Heart right ventricle (tissue), 16 donors: Measurements from ENCODE around the gene CEP126. TPM values are rescaled to one million over a fixed set of nuclear protein-coding genes. Genes with fewer than 3 reads are reported as not detected.

Experiments used
- ATAC-seq, 8 donors: fragments of 200-7000 bp; cut with Tn5 transposase; one replicate each; pipeline ENCODE4 v1.9.1; 2020; ENCODE audit warnings: mild to moderate bottlenecking in 8 of 8, moderate library complexity in 8 of 8, moderate number of reproducible peaks in 1 of 8
- DNase-seq, 2 donors: peaks; one replicate each; pipeline ENCODE4 v3.0.0-alpha.2; 2020
- H3K27ac ChIP-seq, 10 donors: fragments of 200-600 bp; sonication (generic) in 2 of 10; one replicate each; pipeline versions ENCODE4 v1.5.0 to v1.8.0; 2020 to 2022; ENCODE audit warnings: mild to moderate bottlenecking in 3 of 10
- H3K27me3 ChIP-seq, 7 donors: fragments of 200-600 bp; one replicate each; pipeline ENCODE4 v1.8.0; 2021 to 2022; ENCODE audit warnings: mild to moderate bottlenecking in 2 of 7
- H3K36me3 ChIP-seq, 9 donors: fragments of 200-600 bp; sonication (generic) in 1 of 9; one replicate each; pipeline versions ENCODE4 v1.5.0 to v1.8.0; 2020 to 2022; ENCODE audit warnings: mild to moderate bottlenecking in 2 of 9
- H3K4me1 ChIP-seq, 9 donors: fragments of 200-600 bp; sonication (generic) in 1 of 9; one replicate each; pipeline versions ENCODE4 v1.5.0 to v1.8.0; 2020 to 2022; ENCODE audit warnings: mild to moderate bottlenecking in 4 of 9
- H3K4me3 ChIP-seq, 10 donors: fragments of 200-600 bp; sonication (generic) in 2 of 10; one replicate each; pipeline versions ENCODE4 v1.5.0 to v1.8.0; 2020 to 2022; ENCODE audit warnings: mild to moderate bottlenecking in 7 of 10, moderate library complexity in 2 of 10
- H3K9me3 ChIP-seq, 11 donors: fragments of 200-600 bp in 10 of 11; sonication (generic) in 2 of 11; one replicate each; pipeline versions ENCODE4 v1.5.0 to v1.8.0; 2013 to 2022; ENCODE audit warnings: mild to moderate bottlenecking in 2 of 11, control low read depth in 1 of 11, moderate library complexity in 1 of 11
- WGBS, 2 donors: extraction: QIAGEN DNeasy Blood & Tissue Kit; methylation state at CpG; one replicate each; pipeline ENCODE4 v1.1.7; 2013; ENCODE audit warnings: inconsistent platforms in 1 of 2; 5-methylcytosine and 5-hydroxymethylcytosine counted together
- intact Hi-C, 10 donors: fragments of 100-400 bp; cut with DNase I; formaldehyde crosslinking; loops; one replicate each; pipeline versions ENCODE4 v1.11.1 to v1.14.2; 2022
- polyA plus RNA-seq, 2 donors: library from polyadenylated mRNA; stranded (reverse); fragments of 200-250 nt; gene quantifications; one replicate each; pipeline ENCODE4 v1.2.3, GENCODE V29; 2013
- total RNA-seq, 10 donors: library from RNA; stranded (reverse); fragmentation: NEBNext Ultra II Directional in 3 of 10; extraction: Animal tissue kit (Norgen Biotek cat#: 25700) in 3 of 10; gene quantifications; one replicate each; pipeline versions ENCODE4 v1.2.1 to v1.2.4, GENCODE V29; 2021 to 2023
- TF ChIP-seq, protein P1 (sequence below), 9 donors: fragments of 200-600 bp; sonication (generic) in 2 of 9; IDR thresholded peaks; one replicate each; pipeline versions ENCODE4 v1.5.0 to v1.8.0; 2021 to 2022; ENCODE audit warnings: antibody characterized with exemption in 9 of 9, mild to moderate bottlenecking in 5 of 9, moderate library complexity in 1 of 9
- donor health status: Arrhythmogenic right ventricular cardiomyopathy.
- donor health status: ischemic (EF 13 %, LVEDD 7.1; RV severe dilation, severe dysfunction).
- donor health status: healthy with polysubstance abuse.
- donor health status: DM: no; HTN: yes; CAD: no.
- donor health status: DM: no; HTN: no; CAD: no.
- donor health status: ischemic (EF 25% LVEDD 6.9; RV normal size, moderate dysfunction).
- donor health status: ischemic (EF 25% LVEDD 5.7; RV mildly dilated, moderate dysfunction).
- donor health status: healthy.
- donor health status: DM: yes; HTN: yes; CAD: no.
- donor health status: Ischemic cardiomyopathy.
- donor health status: ischemic (EF 35%, LVEDD 5.7; RV mildly dilated, moderate dysfunction).
- donor health status: nonischemic (EF 11% LVEDD 7.7; RV severe dilation, severe dysfunction).
- donor health status: DM: yes; HTN: yes; CAD: no.
- donor health status: PGD.
- donor health status: ischemic (EF 29% LVEDD 5.4; RV normal size, mild dysfunction).
- donor health status: nonischemic (EF 23%, LVEDD 6.1; RV moderate dilation, normal function).

CEP126 gene
- total and polyA plus RNA-seq, 12 donors: 0.25 to 2.5 (median 1.2) TPM

DNA sequence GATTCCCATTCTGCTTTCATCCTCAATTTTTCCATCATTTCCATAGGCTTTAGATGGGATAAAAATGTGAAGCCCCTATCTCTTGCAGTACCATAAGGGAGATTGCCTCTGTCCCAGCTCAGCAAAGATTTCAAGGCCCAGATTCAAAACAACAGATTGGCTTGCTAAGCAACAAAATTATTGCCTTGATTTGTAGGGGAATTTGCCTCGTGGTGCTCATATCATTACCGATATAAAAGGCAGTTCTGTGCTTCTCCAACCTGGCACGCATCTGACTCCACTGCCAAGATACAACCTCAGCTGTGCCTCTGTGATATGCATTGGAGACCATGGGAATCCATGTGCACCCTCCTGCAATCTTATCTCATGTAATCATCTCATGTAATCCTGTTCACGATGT is 25.0 kb upstream of the CEP126 start:
- H3K27ac ChIP-seq: no peak overlapping the region
- H3K27me3 ChIP-seq: no peaks in the 10 kb centered on the region
- no peaks in the 10 kb centered on the region for H3K9me3 ChIP-seq
- intact Hi-C loops: no loop called here
- no peaks in the 10 kb centered on the region for H3K36me3 ChIP-seq
- no peaks in the 10 kb centered on the region for H3K4me1 ChIP-seq
- DNase-seq (no peak), ATAC-seq (no peak)
- WGBS, 2 donors: 76 to 80% methylated on average over 4 of the region's 4 CpGs
- TF ChIP-seq, protein P1, sequence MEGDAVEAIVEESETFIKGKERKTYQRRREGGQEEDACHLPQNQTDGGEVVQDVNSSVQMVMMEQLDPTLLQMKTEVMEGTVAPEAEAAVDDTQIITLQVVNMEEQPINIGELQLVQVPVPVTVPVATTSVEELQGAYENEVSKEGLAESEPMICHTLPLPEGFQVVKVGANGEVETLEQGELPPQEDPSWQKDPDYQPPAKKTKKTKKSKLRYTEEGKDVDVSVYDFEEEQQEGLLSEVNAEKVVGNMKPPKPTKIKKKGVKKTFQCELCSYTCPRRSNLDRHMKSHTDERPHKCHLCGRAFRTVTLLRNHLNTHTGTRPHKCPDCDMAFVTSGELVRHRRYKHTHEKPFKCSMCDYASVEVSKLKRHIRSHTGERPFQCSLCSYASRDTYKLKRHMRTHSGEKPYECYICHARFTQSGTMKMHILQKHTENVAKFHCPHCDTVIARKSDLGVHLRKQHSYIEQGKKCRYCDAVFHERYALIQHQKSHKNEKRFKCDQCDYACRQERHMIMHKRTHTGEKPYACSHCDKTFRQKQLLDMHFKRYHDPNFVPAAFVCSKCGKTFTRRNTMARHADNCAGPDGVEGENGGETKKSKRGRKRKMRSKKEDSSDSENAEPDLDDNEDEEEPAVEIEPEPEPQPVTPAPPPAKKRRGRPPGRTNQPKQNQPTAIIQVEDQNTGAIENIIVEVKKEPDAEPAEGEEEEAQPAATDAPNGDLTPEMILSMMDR (IDR thresholded peaks at IDR 0.05): no peak
- H3K4me3 ChIP-seq: no peak overlapping the region

DNA sequence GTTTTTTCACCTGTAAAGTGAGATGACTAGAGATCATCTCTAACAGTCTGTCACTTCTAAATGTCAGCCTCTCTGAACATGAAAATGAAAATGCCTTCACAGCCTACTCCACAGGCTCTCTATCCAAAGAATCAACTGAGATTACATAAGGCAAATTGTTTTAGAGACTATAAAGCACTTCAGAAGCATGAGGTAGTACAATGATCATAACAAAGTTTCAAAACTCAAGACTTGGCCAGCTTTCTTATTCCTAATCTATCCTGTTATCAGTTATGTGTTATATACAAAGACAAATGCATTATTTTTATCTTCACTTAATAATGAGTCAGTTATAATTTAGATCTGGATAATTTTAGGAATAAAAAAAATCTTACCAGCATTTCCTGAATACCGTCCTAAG is 20.3 kb upstream of the CEP126 start:
- Histone ChIP-seq H3K36me3 (no peaks in the 10 kb centered on the region), H3K27me3 (peaks cover 0 to 3% (median 0%) of the 10 kb centered on the region in 7 donors), H3K4me3 (no peak overlapping the region), H3K27ac (no peak overlapping the region), H3K4me1 (no peaks in the 10 kb centered on the region), H3K9me3 (no peaks in the 10 kb centered on the region)
- ATAC-seq (no peak), DNase-seq (no peak)
- 38 to 51% methylated on average over 1 of the region's 1 CpG for WGBS, 2 donors
- TF ChIP-seq, protein P1 (IDR thresholded peaks at IDR 0.05): no peak
- intact Hi-C loops: no loop called here

DNA sequence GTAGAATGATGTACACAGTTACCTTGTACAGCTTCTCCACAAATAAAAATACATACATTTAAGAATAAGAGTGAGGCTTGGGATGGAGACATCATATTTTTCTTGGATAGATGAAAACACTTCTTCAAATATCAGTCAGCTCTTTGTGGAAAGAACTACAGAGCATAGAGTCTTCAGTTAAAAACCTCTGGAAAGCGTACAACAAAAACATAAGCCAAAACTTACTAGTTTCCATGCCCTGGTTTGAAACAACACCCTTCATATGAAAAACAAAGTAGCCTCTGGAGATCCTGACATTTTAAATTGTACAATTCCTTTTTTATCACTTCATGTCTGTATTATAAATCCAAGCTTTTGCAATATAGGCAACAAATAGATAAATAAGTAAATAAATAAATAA is 7.0 kb upstream of the CEP126 start:
- H3K4me3 ChIP-seq: no peak overlapping the region
- H3K9me3 ChIP-seq: no peaks in the 10 kb centered on the region
- intact Hi-C loops: no loop called here
- ATAC-seq: peak in 1 of 8 donors; percentile 42
- H3K27ac ChIP-seq: no peak overlapping the region
- WGBS, 2 donors: 65 to 80% methylated on average over 1 of the region's 1 CpG
- TF ChIP-seq, protein P1 (IDR thresholded peaks at IDR 0.05): no peak
- H3K36me3 ChIP-seq: no peaks in the 10 kb centered on the region
- H3K27me3 ChIP-seq: peaks cover 0 to 6% (median 0%) of the 10 kb centered on the region in 7 donors
- H3K4me1 ChIP-seq: no peaks in the 10 kb centered on the region
- no peak for DNase-seq

DNA sequence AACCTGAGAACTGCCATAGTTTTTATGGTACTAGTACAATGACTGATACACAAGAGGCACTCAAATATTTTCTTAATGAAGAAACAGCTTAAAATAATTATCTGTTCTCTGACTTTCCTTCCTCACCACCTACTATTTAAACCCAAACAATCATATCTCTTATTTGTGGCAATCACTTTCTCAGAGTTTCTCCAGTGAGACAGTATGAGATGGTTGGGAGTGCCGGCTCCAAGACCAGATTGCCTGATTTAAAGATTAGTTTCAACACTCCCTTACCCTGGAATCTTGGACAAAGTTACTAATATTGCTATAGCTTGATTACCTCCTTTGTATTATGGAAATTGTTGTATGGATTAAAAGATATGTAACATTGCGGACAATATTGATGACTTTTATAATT is 5.7 kb upstream of the CEP126 start:
- WGBS, 2 donors: 74 to 78% methylated on average over 2 of the region's 2 CpGs
- Histone ChIP-seq H3K27me3 (peaks cover 0 to 6% (median 0%) of the 10 kb centered on the region in 7 donors), H3K9me3 (no peaks in the 10 kb centered on the region), H3K4me1 (peaks cover 0 to 9% (median 3%) of the 10 kb centered on the region in 9 donors), H3K36me3 (no peaks in the 10 kb centered on the region), H3K4me3 (no peak overlapping the region), H3K27ac (peak overlapping the region in 1 of 10 donors; percentile 37)
- intact Hi-C loops: no loop called here
- TF ChIP-seq, protein P1 (IDR thresholded peaks at IDR 0.05): no peak
- ATAC-seq (no peak), DNase-seq (no peak)
